A549 (cell line): ENCODE results near the gene LCMT2. TPM values are rescaled to one million over a fixed set of nuclear protein-coding genes. Genes with fewer than 3 reads are reported as not detected.

ENCODE experiments used
- ATAC-seq, 2 experiments: fragments of 200-7000 bp in 1 of 2; fragments of >200 bp in 1 of 2; cut with Nextera tagmentation in 1 of 2; cut with Tn5 transposase in 1 of 2; 3 replicates each; pipeline versions ENCODE4 v1.8.0 to v1.9.1; 2018 to 2020; ENCODE audit warnings: mild to moderate bottlenecking in 1 of 2, moderate library complexity in 1 of 2
- CTCF ChIA-PET: fragments of 300-600 bp; sonication (Branson Sonifier 250); formaldehyde crosslinking; extraction: SDS; loops from one replicate; lab custom pipeline; 2021; ENCODE audit warnings: antibody characterized with exemption, inconsistent platforms; lab: Yijun Ruan, JAX
- POLR2A ChIA-PET: fragments of 350-600 bp; formaldehyde crosslinking; extraction: SDS; loops from one replicate; lab custom pipeline; 2021; ENCODE audit warnings: antibody characterized with exemption, inconsistent platforms; lab: Yijun Ruan, JAX
- DNase-seq, 2 experiments: peaks; one replicate each; pipeline versions ENCODE4 v3.0.0 to v3.0.0-alpha.2; 2011 to 2016; ENCODE audit warnings: low read depth in 1 of 2, low spot score in 1 of 2
- FAIRE-seq: peaks from 2 replicates; lab custom pipeline; 2011; peaks lifted over from hg19 to GRCh38; lab: Jason Lieb, UNC
- H3K27ac ChIP-seq, 2 experiments: fragments of >200 bp; sonication (Bioruptor Twin); formaldehyde crosslinking; 3 replicates each; pipeline ENCODE4 v1.5.1; 2016 to 2017
- H3K4me1 ChIP-seq: fragments of >200 bp; sonication (Bioruptor Twin); formaldehyde crosslinking; 3 replicates; pipeline ENCODE4 v1.6.1; 2016
- H3K4me2 ChIP-seq: fragments of >200 bp; sonication (Bioruptor Twin); formaldehyde crosslinking; 3 replicates; pipeline ENCODE4 v1.6.1; 2016
- H3K4me3 ChIP-seq: fragments of >200 bp; sonication (Bioruptor Twin); formaldehyde crosslinking; 3 replicates; pipeline ENCODE4 v1.5.1; 2016
- H3K9me3 ChIP-seq: fragments of >200 bp; sonication (Bioruptor Twin); formaldehyde crosslinking; 3 replicates; pipeline ENCODE4 v1.6.1; 2016
- BHLHE40 ChIP-seq: IDR thresholded peaks from 2 replicates; pipeline ENCODE4 v1.6.1; 2012; ENCODE audit warnings: low read depth, low read length, inconsistent platforms
- CBX8 ChIP-seq: fragments of 200-600 bp; sonication (generic); IDR thresholded peaks from 2 replicates; pipeline ENCODE4 v1.6.1; 2016
- EP300 ChIP-seq, 2 experiments: fragments of >200 bp; sonication (Bioruptor Twin); formaldehyde crosslinking; IDR thresholded peaks; 2 replicates in 1 of 2; 3 replicates in 1 of 2; pipeline ENCODE4 v1.6.1; 2016 to 2017
- ESRRA ChIP-seq: fragments of 150-350 bp; IDR thresholded peaks from 2 replicates; pipeline ENCODE4 v1.6.1; 2014; ENCODE audit warnings: mild to moderate bottlenecking, low read length, borderline replicate concordance
- FOSB ChIP-seq: fragments of 250-450 bp; sonication (Bioruptor Pico); IDR thresholded peaks from 2 replicates; pipeline ENCODE4 v1.5.0; 2020; ENCODE audit warnings: mild to moderate bottlenecking, moderate library complexity
- FOSL2 ChIP-seq, 2 experiments: fragments of 450-650 bp in 1 of 2; fragments of >200 bp in 1 of 2; sonication (Bioruptor Twin) in 1 of 2; formaldehyde crosslinking; IDR thresholded peaks; 2 replicates each; pipeline versions ENCODE4 v1.5.0 to v1.6.1; 2016 to 2020; ENCODE audit warnings: mild to moderate bottlenecking in 1 of 2, moderate library complexity in 1 of 2
- FOXS1 ChIP-seq: fragments of 250-450 bp; sonication (Bioruptor Pico); IDR thresholded peaks from 2 replicates; pipeline ENCODE4 v1.5.0; 2020; ENCODE audit warnings: mild to moderate bottlenecking, moderate library complexity
- GATA3 ChIP-seq: IDR thresholded peaks from 2 replicates; pipeline ENCODE4 v1.6.1; 2012; ENCODE audit warnings: borderline replicate concordance
- HOXA7 ChIP-seq: fragments of 250-450 bp; sonication (Bioruptor Pico); IDR thresholded peaks from 2 replicates; pipeline ENCODE4 v1.5.0; 2020; ENCODE audit warnings: mild to moderate bottlenecking, moderate library complexity
- HOXB5 ChIP-seq: fragments of 250-450 bp; sonication (Bioruptor Pico); IDR thresholded peaks from 2 replicates; pipeline ENCODE4 v1.5.0; 2020; ENCODE audit warnings: mild to moderate bottlenecking, moderate library complexity
- JUN ChIP-seq, 2 experiments: fragments of >200 bp; sonication (Bioruptor Twin); formaldehyde crosslinking; IDR thresholded peaks; 2 replicates in 1 of 2; 3 replicates in 1 of 2; pipeline ENCODE4 v1.6.1; 2016 to 2017
- KDM1A ChIP-seq: fragments of 200-600 bp; sonication (generic); IDR thresholded peaks from 2 replicates; pipeline ENCODE4 v1.6.1; 2016; ENCODE audit warnings: low read depth, mild to moderate bottlenecking
- MYC ChIP-seq: IDR thresholded peaks from 2 replicates; pipeline ENCODE4 v1.6.1; 2012; ENCODE audit warnings: mild to moderate bottlenecking, inconsistent platforms, low read length, improper control_type of control experiment, borderline replicate concordance
- NPAS2 ChIP-seq: fragments of 250-450 bp; sonication (Bioruptor Pico); IDR thresholded peaks from 2 replicates; pipeline ENCODE4 v1.8.0; 2022; ENCODE audit warnings: mild to moderate bottlenecking, moderate library complexity, borderline replicate concordance
- PHF8 ChIP-seq: fragments of 200-600 bp; sonication (generic); IDR thresholded peaks from 2 replicates; pipeline ENCODE4 v1.6.1; 2016; ENCODE audit warnings: low read depth, mild to moderate bottlenecking, antibody characterized with exemption, moderate library complexity, borderline replicate concordance
- RAD21 ChIP-seq, 2 experiments: fragments of >200 bp in 1 of 2; sonication (Bioruptor Twin) in 1 of 2; formaldehyde crosslinking in 1 of 2; IDR thresholded peaks in 1 of 2; conservative IDR thresholded peaks in 1 of 2; 2 replicates in 1 of 2; 3 replicates in 1 of 2; pipeline ENCODE4 v1.6.1; 2012 to 2018; ENCODE audit warnings: inconsistent platforms in 1 of 2
- SMC3 ChIP-seq: fragments of >200 bp; sonication (Bioruptor Twin); formaldehyde crosslinking; IDR thresholded peaks from 3 replicates; pipeline ENCODE4 v1.6.1; 2018; ENCODE audit warnings: inconsistent platforms
- USF2 ChIP-seq: fragments of 450-650 bp; IDR thresholded peaks from 2 replicates; pipeline ENCODE4 v1.6.1; 2014; ENCODE audit warnings: antibody characterized with exemption
- ZC3H11A ChIP-seq: fragments of 450-650 bp; IDR thresholded peaks from 2 replicates; pipeline ENCODE4 v1.6.1; 2014; ENCODE audit warnings: antibody characterized with exemption, mild to moderate bottlenecking
- ZFP36 ChIP-seq: fragments of 450-650 bp; IDR thresholded peaks from 2 replicates; pipeline ENCODE4 v1.6.1; 2014; ENCODE audit warnings: borderline replicate concordance; ENCODE audit not compliant: partially characterized antibody
- ZNF302 ChIP-seq: fragments of 250-450 bp; sonication (Bioruptor Pico); IDR thresholded peaks from 2 replicates; pipeline ENCODE4 v1.9.0; 2021; ENCODE audit warnings: inconsistent platforms, mild to moderate bottlenecking, moderate library complexity
- WGBS: methylation state at CpG from one replicate; pipeline ENCODE4 v1.1.6; 2017; ENCODE audit errors: missing lambda C conversion rate; 5-methylcytosine and 5-hydroxymethylcytosine counted together
- polyA plus RNA-seq, 4 experiments: library from polyadenylated mRNA; depleted of rRNA in 3 of 4; stranded (reverse); fragments of >200 nt; fragmentation: RNase III in 1 of 4; extraction: RNeasy Plus Mini Kit Qiagen cat#74134 plus additional on column Dnase treatment in 1 of 4; gene quantifications; 2 replicates in 3 of 4; 3 replicates in 1 of 4; pipeline ENCODE4 v1.2.3, GENCODE V29; 2011 to 2017
- TF ChIP-seq, protein P1 (sequence below): fragments of >200 bp; sonication (Bioruptor Twin); formaldehyde crosslinking; IDR thresholded peaks from 3 replicates; pipeline ENCODE4 v1.5.1; 2016

The LCMT2 gene
- polyA plus RNA-seq, 2 of the 4 experiments (the other 2 are of a cell fraction): 8.3 to 9.7 TPM

GRCh38 chr15:43346305-43346704 lies 15.9 kb upstream of the LCMT2 start:
- ChIA-PET POLR2A (no interaction called here), CTCF (interaction anchor here (1.6 kb wide), 1 partner anchor 12 kb away, joined by 3 read pairs; no protein-coding TSS in a partner anchor)
- H3K4me1 ChIP-seq: no peaks in the 10 kb centered on the region
- TF ChIP-seq, protein P1, sequence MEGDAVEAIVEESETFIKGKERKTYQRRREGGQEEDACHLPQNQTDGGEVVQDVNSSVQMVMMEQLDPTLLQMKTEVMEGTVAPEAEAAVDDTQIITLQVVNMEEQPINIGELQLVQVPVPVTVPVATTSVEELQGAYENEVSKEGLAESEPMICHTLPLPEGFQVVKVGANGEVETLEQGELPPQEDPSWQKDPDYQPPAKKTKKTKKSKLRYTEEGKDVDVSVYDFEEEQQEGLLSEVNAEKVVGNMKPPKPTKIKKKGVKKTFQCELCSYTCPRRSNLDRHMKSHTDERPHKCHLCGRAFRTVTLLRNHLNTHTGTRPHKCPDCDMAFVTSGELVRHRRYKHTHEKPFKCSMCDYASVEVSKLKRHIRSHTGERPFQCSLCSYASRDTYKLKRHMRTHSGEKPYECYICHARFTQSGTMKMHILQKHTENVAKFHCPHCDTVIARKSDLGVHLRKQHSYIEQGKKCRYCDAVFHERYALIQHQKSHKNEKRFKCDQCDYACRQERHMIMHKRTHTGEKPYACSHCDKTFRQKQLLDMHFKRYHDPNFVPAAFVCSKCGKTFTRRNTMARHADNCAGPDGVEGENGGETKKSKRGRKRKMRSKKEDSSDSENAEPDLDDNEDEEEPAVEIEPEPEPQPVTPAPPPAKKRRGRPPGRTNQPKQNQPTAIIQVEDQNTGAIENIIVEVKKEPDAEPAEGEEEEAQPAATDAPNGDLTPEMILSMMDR: no peak; the same call in 2 of the 3 replicates
- no peak for TF ChIP-seq ZC3H11A
- TF ChIP-seq RAD21 (conservative IDR thresholded peaks at IDR 0.05 in 1 of 2, IDR thresholded peaks at IDR 0.05 in 1 of 2): 0 out of 5 replicates have a peak, but pooled peaks of 1 of the 2 experiments have one; percentile 3
- DNase-seq (no peak), FAIRE-seq (no peak), ATAC-seq (no peak)
- WGBS: 74% methylated on average over 2 of the region's 2 CpGs
- H3K9me3 ChIP-seq: no peaks in the 10 kb centered on the region
- H3K4me3 ChIP-seq: no peak overlapping the region
- H3K4me2 ChIP-seq: no peak overlapping the region
- H3K27ac ChIP-seq: no peak overlapping the region

DNA sequence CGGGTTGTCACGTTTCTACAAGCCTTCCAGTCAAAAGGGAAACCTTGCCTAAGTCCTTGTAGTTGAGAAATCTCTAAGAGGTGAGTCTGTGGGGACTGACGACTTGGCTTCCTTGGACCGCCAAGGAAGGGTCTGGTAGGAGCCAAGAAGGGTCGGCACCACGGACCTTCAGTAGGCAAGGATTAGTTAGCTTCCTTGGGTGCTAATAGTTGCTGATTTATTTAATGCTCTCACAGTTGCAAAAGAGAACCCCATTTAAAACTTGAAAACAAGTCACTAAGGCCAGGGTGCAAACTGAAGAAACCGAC lies 361 bp upstream of the LCMT2 start:
- ATAC-seq (peak; percentile 47 to 62; a peak in 5 of 6 replicates), DNase-seq (no peak), FAIRE-seq (no peak)
- CTCF ChIA-PET: no interaction called here
- Histone ChIP-seq H3K4me2 (peak overlapping the region; percentile 95), H3K9me3 (no peaks in the 10 kb centered on the region), H3K4me3 (peak overlapping the region; percentile 77), H3K4me1 (peaks cover 15% of the 10 kb centered on the region; the same call in 1 of the 3 replicates), H3K27ac (peak overlapping the region; percentile 90 to 91)
- 5% methylated on average over 7 of the region's 7 CpGs for WGBS
- POLR2A ChIA-PET: no interaction called here
- TF ChIP-seq USF2 (no peak), MYC (0 out of 2 replicates have a peak, but pooled peaks have one; percentile 5)

GRCh38 chr15:43329217-43329959 lies 985 bp downstream of the LCMT2 start:
- no peak for TF ChIP-seq PHF8
- TF ChIP-seq HOXA7: no peak
- TF ChIP-seq ZFP36: no peak
- TF ChIP-seq SMC3: no peak
- no peak for TF ChIP-seq MYC
- TF ChIP-seq CBX8: no peak
- TF ChIP-seq, protein P1: no peak
- no peak for TF ChIP-seq EP300 (IDR thresholded peaks at IDR 0.05)
- TF ChIP-seq ESRRA: no peak
- TF ChIP-seq JUN (IDR thresholded peaks at IDR 0.05): no peak
- no peak for TF ChIP-seq FOSB (CRISPR knock-in tag)
- TF ChIP-seq BHLHE40: no peak
- no peak for TF ChIP-seq KDM1A
- TF ChIP-seq FOXS1 (CRISPR knock-in tag): no peak
- no peak for TF ChIP-seq NPAS2 (CRISPR knock-in tag)
- no peak for TF ChIP-seq HOXB5
- TF ChIP-seq GATA3: no peak
- no peak for TF ChIP-seq ZNF302 (CRISPR knock-in tag)
- no peak for TF ChIP-seq FOSL2 (IDR thresholded peaks at IDR 0.05)
- TF ChIP-seq FOSL2 (CRISPR knock-in tag; IDR thresholded peaks at IDR 0.05): no peak

More at GRCh38 chr15:43329217-43329959, 985 bp downstream of the LCMT2 start:
- ATAC-seq (no peak), FAIRE-seq (no peak), DNase-seq (no peak)
- Histone ChIP-seq H3K4me2 (peak overlapping the region; percentile 95), H3K9me3 (no peaks in the 10 kb centered on the region), H3K4me3 (peak overlapping the region; percentile 77), H3K4me1 (peaks cover 15% of the 10 kb centered on the region; the same call in 1 of the 3 replicates), H3K27ac (peak overlapping the region; percentile 90 to 91)
- CTCF ChIA-PET: no interaction called here
- POLR2A ChIA-PET: no interaction called here
- WGBS: 66% methylated on average over 37 of the region's 38 CpGs
